GM12878 (cell line): ENCODE data around the gene ZNF324.

Experiments
- CEBPB ChIP-seq, 2 experiments: fragments of 150-350 bp in 1 of 2; IDR thresholded peaks; 2 replicates each; pipeline ENCODE4 v1.6.1; 2012 to 2014; ENCODE audit warnings: low read depth in 2 of 2, low read length in 2 of 2, borderline replicate concordance in 1 of 2, inconsistent platforms in 1 of 2
- IKZF1 ChIP-seq: fragments of 450-650 bp; conservative IDR thresholded peaks from 2 replicates; pipeline ENCODE4 v1.6.1; 2017; ENCODE audit warnings: antibody characterized with exemption, mild to moderate bottlenecking
- MXI1 ChIP-seq: fragments of 150-350 bp; IDR thresholded peaks from 2 replicates; pipeline ENCODE4 v1.6.1; 2011; ENCODE audit warnings: low read depth, mild to moderate bottlenecking, inconsistent platforms, low read length, improper control_type of control experiment
- POLR2A ChIP-seq: IDR thresholded peaks from 2 replicates; pipeline ENCODE4 v1.6.1; 2011; ENCODE audit warnings: low read depth, mild to moderate bottlenecking, low read length
- POLR2AphosphoS5 ChIP-seq: IDR thresholded peaks from 2 replicates; pipeline ENCODE4 v1.6.1; 2011; ENCODE audit warnings: mild to moderate bottlenecking, low read length, inconsistent platforms
- RCOR1 ChIP-seq: conservative IDR thresholded peaks from 2 replicates; pipeline ENCODE4 v1.6.1; 2012; ENCODE audit warnings: low read depth, low read length, improper control_type of control experiment
- SUPT20H ChIP-seq: IDR thresholded peaks from 2 replicates; pipeline ENCODE4 v1.6.1; 2011; ENCODE audit warnings: low read depth, mild to moderate bottlenecking, low read length, moderate library complexity, borderline replicate concordance; ENCODE audit not compliant: control insufficient read depth
- ZNF384 ChIP-seq: IDR thresholded peaks from 2 replicates; pipeline ENCODE4 v1.6.1; 2012; ENCODE audit warnings: low read depth, mild to moderate bottlenecking, low read length, improper control_type of control experiment, borderline replicate concordance
- TF ChIP-seq, protein P1 (sequence below), 3 experiments: IDR thresholded peaks in 2 of 3; conservative IDR thresholded peaks in 1 of 3; 2 replicates each; pipeline ENCODE4 v1.5.1; 2011; ENCODE audit warnings: low read depth in 3 of 3, low read length in 3 of 3, mild to moderate bottlenecking in 3 of 3, control low read depth in 2 of 3, moderate library complexity in 2 of 3, inconsistent platforms in 1 of 3, mixed read lengths in 1 of 3; ENCODE audit not compliant: control insufficient read depth in 2 of 3, insufficient read depth in 1 of 3; ENCODE audit errors: extremely low read depth in 1 of 3
- TF ChIP-seq, protein P2 (sequence below): IDR thresholded peaks from 2 replicates; pipeline ENCODE4 v1.6.1; 2012; ENCODE audit warnings: low read depth, low read length, improper control_type of control experiment
- TF ChIP-seq, protein P3 (sequence below): IDR thresholded peaks from 2 replicates; pipeline ENCODE4 v1.6.1; 2012; ENCODE audit warnings: mild to moderate bottlenecking, low read depth, low read length
- TF ChIP-seq, protein P4 (sequence below): IDR thresholded peaks from 2 replicates; pipeline ENCODE4 v1.6.1; 2012; ENCODE audit warnings: low read depth, low read length, improper control_type of control experiment

GRCh38 chr19:58522709-58523108 is 55.8 kb downstream of the ZNF324 start:
- TF ChIP-seq, protein P1, sequence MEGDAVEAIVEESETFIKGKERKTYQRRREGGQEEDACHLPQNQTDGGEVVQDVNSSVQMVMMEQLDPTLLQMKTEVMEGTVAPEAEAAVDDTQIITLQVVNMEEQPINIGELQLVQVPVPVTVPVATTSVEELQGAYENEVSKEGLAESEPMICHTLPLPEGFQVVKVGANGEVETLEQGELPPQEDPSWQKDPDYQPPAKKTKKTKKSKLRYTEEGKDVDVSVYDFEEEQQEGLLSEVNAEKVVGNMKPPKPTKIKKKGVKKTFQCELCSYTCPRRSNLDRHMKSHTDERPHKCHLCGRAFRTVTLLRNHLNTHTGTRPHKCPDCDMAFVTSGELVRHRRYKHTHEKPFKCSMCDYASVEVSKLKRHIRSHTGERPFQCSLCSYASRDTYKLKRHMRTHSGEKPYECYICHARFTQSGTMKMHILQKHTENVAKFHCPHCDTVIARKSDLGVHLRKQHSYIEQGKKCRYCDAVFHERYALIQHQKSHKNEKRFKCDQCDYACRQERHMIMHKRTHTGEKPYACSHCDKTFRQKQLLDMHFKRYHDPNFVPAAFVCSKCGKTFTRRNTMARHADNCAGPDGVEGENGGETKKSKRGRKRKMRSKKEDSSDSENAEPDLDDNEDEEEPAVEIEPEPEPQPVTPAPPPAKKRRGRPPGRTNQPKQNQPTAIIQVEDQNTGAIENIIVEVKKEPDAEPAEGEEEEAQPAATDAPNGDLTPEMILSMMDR (IDR thresholded peaks at IDR 0.05 in 2 of 3, conservative IDR thresholded peaks at IDR 0.05 in 1 of 3; ENCODE audit: control insufficient read depth in 2 of 3, extremely low read depth in 1 of 3, insufficient read depth in 1 of 3, low read depth in 3 of 3, low read length in 3 of 3), result no peak
- TF ChIP-seq ZNF384 (no peak), POLR2AphosphoS5 (no peak), CEBPB (IDR thresholded peaks at IDR 0.05; ENCODE audit: borderline replicate concordance in 1 of 2, low read depth in 2 of 2, low read length in 2 of 2) (no peak), RCOR1 (no peak), SUPT20H (no peak), IKZF1 (no peak), POLR2A (no peak), MXI1 (no peak)
- TF ChIP-seq, protein P2, sequence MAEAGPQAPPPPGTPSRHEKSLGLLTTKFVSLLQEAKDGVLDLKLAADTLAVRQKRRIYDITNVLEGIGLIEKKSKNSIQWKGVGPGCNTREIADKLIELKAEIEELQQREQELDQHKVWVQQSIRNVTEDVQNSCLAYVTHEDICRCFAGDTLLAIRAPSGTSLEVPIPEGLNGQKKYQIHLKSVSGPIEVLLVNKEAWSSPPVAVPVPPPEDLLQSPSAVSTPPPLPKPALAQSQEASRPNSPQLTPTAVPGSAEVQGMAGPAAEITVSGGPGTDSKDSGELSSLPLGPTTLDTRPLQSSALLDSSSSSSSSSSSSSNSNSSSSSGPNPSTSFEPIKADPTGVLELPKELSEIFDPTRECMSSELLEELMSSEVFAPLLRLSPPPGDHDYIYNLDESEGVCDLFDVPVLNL, result no peak
- TF ChIP-seq, protein P3, sequence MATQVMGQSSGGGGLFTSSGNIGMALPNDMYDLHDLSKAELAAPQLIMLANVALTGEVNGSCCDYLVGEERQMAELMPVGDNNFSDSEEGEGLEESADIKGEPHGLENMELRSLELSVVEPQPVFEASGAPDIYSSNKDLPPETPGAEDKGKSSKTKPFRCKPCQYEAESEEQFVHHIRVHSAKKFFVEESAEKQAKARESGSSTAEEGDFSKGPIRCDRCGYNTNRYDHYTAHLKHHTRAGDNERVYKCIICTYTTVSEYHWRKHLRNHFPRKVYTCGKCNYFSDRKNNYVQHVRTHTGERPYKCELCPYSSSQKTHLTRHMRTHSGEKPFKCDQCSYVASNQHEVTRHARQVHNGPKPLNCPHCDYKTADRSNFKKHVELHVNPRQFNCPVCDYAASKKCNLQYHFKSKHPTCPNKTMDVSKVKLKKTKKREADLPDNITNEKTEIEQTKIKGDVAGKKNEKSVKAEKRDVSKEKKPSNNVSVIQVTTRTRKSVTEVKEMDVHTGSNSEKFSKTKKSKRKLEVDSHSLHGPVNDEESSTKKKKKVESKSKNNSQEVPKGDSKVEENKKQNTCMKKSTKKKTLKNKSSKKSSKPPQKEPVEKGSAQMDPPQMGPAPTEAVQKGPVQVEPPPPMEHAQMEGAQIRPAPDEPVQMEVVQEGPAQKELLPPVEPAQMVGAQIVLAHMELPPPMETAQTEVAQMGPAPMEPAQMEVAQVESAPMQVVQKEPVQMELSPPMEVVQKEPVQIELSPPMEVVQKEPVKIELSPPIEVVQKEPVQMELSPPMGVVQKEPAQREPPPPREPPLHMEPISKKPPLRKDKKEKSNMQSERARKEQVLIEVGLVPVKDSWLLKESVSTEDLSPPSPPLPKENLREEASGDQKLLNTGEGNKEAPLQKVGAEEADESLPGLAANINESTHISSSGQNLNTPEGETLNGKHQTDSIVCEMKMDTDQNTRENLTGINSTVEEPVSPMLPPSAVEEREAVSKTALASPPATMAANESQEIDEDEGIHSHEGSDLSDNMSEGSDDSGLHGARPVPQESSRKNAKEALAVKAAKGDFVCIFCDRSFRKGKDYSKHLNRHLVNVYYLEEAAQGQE, result no peak
- TF ChIP-seq, protein P4, sequence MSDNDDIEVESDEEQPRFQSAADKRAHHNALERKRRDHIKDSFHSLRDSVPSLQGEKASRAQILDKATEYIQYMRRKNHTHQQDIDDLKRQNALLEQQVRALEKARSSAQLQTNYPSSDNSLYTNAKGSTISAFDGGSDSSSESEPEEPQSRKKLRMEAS, result no peak
